Ureter (tissue), 1 donor: Measurements from ENCODE around the gene LILRB1. TPM values are rescaled to one million over a fixed set of nuclear protein-coding genes. Genes with fewer than 3 reads are reported as not detected.
"Not testable (repeated sequence)": the region's sequence is repeated elsewhere in the genome, so short reads cannot be mapped to it uniquely, and the experiment has no call there.

ENCODE experiments used
- DNase-seq: peaks from one replicate; pipeline ENCODE4 v3.0.0-alpha.2; 2020; ENCODE audit warnings: low spot score
- total RNA-seq: library from RNA; stranded (reverse); gene quantifications from one replicate; pipeline ENCODE4 v1.2.4, GENCODE V29; 2023
- donor health status: DM: yes; HTN: yes; CAD: no.

Gene LILRB1
- total RNA-seq, 1 donor from 2014 or later = 2.7 TPM

DNA sequence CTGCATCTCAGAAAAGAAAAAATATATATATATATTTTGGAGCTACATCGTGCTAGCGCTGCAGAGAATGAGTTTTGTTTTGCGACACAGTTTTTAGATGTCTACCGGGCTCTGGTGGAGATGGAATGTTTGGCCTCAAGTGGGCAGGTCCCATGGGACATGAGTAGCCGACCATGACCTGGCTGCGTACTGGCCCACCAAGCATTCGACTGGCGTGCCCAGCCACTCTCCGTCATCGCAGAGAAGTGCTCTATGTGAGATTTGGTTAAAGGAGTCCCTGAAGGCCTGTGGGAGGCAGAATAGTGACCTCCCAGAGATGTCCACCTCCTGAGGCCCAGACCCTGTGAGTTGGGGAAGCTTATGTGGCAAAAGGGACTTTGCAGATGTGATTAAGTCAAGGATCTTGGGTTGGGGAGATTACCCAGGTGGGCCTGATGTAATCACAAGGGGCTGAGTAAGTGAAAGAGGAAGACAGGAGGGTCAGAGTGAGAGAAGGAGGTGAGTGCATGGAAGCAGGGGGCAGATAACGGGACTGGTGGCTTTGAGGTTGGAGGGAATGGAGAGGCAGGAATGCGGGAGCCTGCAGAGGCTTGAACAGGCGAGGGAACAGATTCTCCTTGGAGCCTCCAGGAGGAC is 31.7 kb downstream of the LILRB1 start:
- DNase-seq = no peak

DNA sequence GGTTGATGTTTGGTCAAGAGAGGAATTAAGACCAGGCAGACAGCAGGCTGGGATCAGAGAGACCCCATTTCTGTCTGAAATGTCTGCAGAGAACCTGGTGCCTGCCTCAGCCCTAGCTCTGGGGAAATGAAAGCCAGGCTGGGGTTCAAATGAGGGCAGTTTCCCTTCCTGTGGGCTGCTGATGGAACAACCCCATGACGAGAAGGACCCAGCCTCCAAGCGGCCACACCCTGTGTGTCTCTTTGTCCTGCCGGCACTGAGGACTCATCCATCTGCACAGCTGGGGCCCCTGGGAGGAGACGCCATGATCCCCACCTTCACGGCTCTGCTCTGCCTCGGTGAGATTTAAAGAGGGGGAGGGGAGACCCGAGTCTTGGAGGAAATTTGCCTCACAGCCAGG is 32.4 kb downstream of the LILRB1 start, which contains the start of gene LILRB4:
Gene LILRB4, plus strand, starts transcription at position 256 of the 400 bp plus-strand sequence. Its CDS starts 49 bp downstream, at position 305.
- no peak for DNase-seq

DNA sequence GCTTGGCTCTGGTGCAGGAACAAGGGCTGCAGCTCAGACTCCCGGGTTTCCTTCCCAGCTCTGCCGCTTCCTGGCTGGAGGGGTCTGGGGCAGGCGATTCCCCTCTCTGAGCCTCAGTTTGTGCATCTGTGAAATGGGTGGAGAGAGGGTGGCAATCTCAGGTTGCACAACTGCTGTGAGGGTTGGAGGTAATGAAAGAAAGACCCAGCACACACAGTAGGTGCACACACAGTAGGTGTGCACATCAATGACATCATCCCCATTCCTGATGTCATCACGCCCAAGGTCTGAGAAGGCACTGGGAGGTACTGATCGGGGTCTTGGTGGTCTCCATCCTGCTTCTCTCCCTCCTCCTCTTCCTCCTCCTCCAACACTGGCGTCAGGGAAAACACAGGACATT is 35.2 kb downstream of the LILRB1 start:
- no peak for DNase-seq

DNA sequence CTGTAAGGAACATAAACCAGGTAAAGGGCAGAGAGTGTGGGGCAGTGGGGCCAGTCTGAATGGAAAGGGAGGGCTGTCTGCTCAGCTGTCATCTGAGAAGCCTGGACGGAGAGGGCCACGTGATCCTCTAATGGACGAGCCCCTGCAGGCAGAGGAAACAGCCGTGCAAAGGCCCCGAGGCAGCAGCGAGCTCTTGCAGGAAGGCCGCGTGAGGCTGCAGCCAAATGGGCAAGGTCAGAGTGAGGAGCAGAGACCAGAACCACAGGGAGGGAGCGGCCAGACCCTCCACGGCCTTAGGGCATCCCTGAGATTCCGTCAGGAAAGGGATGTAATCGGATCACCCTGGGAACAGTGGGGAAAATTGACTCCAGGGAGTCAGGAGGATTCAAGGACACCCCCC is 36.9 kb downstream of the LILRB1 start:
- no peak for DNase-seq

DNA sequence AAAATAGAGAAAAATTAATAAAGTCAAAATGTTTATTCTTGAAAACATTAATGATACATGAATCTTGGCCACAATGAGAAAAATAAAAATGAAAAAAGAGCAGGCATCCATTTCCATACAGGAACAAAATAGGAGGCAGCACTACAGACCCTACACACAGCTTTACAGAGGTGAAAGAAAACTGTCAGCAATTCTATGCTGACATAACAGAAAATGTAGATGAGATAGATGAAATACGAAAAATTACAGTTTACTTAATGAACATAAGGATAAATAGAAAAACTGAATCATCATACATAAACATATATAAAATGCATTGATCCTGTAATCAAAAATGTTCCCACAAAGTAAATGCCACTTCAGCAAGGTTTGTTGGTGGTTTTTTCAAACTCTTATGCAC is 38.1 kb downstream of the LILRB1 start:
- DNase-seq = no peak

DNA sequence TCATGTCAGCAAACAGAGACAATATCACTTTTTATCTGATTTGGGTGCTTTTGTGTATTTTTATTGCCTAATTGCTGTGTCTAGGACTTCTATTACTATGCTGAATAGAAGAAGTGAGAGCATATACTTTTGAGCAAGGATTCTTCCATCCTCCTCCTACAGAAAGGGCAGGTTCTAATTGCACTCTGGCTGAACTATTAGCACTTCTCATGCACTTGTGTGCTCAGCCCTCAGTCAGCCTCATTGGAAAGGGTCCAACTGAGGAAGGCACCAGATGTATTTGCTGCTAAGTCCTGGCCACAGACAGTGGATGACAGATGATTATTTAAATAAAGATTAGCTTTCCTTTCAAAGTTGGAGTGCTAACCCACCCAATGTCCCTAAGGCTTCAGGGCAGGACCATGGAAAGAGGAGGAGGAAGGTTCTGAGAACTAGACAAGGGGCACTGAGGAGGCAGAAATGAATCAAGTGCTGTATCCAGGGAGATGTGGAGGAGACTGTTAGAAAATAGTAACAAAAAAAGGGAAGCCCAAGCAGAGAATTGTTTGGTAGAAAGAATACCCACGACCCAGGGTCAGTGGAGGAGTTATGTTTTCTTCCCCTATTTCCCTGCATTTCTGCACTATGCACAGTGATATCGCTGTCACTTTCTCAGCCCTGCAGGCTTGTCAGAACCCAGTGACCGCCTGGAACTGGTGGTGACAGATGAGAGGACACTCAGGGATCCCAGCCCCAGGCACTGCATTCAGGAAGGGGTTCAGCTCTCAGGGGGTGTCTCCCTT is 40.5 kb downstream of the LILRB1 start:
- no peak for DNase-seq

DNA sequence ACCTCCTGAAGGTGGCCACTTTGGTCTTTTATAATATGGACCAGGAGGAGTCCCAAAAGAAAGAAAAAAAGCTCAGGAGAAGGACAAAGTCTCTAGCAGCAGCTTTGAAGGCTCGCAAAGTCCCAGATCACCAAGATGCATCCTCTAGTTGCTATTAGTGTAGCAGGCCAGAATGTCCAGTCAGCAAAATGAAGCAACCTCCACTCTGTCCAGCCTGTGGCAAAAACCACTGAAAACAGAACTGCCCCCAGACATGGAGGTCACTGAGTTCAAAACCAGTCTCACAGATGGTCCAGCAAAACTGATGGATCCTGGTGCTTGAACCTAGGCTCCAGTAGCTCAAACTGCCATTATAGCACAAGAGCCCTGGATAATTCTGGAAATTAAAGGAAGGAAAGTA is 42.9 kb downstream of the LILRB1 start:
- no peak for DNase-seq

DNA sequence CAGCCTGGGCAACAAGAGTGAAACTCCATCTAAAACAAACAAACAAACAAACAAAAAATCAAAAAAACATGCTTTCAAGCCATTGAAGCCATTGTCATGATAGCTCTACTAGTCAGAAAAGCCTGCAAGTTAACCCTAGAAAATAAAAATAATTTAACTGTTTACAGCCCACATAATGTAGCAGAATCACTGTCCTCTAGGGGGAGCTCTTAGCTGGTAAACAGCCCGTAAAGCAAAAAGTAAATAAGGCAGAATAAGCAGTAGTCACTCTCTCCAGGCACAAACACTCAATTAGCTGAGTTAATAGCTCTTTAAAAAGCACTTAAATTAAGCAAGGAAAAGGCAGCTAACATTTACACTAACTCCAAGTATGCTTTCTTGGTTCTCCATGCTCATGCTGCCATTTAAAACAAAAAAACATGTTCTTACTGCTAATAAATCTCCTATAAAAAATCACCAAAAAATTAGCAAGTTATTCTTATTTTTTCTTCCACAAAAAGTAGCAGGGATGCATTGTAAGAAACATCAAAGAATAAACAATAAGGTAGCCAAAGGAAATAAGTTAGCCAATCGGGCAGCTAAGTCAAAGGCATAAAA is 43.8 kb downstream of the LILRB1 start:
- DNase-seq = no peak

DNA sequence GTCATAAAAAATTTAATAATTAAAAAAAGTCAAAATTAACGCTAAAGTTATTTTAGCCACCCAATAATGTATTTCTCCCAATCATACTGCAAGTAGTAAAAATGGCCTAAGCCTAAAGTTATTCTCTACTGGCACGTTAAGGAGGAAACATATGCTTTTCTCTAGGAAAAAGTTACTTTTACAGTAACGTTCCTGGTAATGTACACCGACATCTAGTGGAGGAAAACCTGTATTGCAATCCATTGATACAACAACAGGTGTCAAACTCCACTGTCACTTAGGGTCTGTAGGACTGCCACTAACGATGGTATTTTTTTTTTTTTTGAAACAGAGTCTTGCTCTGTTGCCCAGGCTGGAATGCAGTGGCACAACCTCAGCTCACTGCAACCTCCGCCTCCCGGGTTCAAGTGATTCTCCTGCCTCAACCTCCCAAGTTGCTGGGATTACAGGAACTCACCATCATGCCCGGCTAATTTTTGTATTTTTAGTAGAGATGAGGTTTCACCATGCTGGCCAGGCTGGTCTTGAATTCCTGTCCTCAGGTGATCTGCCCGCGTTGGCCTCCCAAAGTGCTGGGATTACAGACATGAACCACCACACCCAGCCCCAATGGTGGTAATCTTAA is 46.0 kb downstream of the LILRB1 start:
- not testable (repeated sequence) for DNase-seq

DNA sequence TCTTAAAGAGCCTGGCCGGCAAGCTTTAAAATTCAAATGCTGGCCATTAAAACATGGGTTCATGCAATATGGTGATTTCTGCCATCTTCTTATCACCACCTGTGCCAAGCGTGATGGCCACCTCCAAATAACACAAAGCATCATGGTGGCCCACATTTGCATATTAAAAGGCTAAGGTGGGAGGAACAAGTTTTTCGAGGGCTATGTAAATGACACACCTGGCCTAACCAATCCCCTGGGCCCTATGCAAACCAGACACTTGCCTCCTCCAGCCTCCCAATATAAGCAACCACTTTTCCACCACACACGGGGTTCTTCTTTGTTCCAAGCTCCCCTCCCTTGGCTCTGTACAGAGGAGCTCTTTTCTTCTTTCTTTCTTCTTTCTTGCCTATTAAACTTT is 46.9 kb downstream of the LILRB1 start:
- no peak for DNase-seq

DNA sequence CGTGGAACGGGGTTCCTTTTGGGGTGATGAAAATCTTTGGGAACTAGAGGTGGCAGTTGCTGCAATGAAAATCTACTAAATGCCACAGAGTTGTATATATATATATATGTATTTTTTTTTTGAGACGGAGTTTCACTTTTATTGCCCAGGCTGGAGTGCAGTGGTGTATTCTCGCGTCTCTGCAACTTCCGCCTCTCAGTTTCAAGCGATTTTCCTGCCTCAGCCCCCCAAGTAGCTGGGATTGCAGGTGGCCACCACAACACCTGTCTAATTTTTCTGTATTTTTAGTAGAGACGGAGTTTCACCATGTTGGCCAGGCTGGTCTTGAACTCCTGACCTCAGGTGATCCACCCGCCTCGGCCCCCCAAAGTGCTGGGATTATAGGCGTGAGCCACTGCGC is 51.3 kb downstream of the LILRB1 start:
- DNase-seq = not testable (repeated sequence)

DNA sequence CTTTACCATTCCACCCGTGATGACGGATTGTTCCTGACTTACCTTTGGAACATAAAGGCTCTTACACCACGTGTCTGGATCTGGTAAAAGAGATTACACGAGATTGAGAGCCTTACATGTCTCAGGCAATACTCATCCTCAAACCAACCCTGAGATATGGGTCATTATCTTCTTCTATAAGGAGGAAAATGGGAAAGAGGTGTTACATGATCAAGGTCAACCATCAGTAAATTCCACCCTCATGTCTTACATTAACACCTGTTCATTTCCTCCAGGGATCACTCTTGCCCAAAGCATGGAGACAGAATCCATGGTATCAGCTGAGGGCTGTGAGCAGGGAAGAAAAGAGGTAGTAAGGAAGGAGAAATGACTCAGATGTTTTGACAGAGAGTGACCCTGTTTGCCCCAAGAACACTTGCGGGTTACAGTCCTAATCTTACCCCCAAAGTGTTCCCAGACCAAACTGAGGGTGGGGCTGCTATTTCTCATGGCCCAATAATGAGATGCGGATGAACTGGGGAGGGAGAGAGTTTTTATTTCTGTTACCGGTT is 52.1 kb downstream of the LILRB1 start:
- DNase-seq = no peak

DNA sequence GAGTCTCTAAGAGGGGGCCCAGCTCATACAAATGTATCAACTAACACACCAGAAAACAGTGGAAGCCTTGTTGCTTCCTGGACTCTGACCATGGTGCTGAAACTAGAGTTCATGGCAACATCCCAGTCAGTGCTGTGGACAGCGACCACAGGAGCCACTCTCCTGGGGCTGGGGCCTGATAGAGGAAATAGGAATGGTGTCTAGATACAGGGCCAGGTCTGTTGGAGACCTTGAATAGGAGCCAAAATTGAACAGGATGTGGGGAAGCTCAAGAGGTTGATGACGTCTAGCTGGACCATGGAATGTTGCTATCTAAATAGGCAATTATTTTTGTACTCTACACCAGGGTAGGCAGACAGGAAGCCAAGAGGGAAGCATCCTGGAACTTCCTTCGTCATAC is 54.2 kb downstream of the LILRB1 start:
- DNase-seq = no peak

Other genes starting within 250 kb of the LILRB1 start
- 2.7 TPM for gene TTYH1, start 215.0 kb upstream of the LILRB1 start, total RNA-seq
- gene LENG8, start 181.3 kb upstream of the LILRB1 start, total RNA-seq = 269 TPM
- gene LENG9, start 166.7 kb upstream of the LILRB1 start, total RNA-seq = 10.2 TPM
- gene CDC42EP5, start 157.2 kb upstream of the LILRB1 start, total RNA-seq = 77.0 TPM
- not detected for gene LAIR2, start 127.7 kb upstream of the LILRB1 start, total RNA-seq
- gene LILRA2, start 56.7 kb upstream of the LILRB1 start, total RNA-seq = 2.2 TPM
- 0.34 TPM for gene LILRA1, start 36.9 kb upstream of the LILRB1 start, total RNA-seq
- gene LILRB4, start 32.5 kb downstream of the LILRB1 start, total RNA-seq = 3.1 TPM
- gene KIR3DL3, start 94.0 kb downstream of the LILRB1 start, total RNA-seq = not detected
- gene KIR2DL3, start 108.0 kb downstream of the LILRB1 start, total RNA-seq = not detected
- not detected for gene KIR2DL1, start 139.3 kb downstream of the LILRB1 start, total RNA-seq
- 0.39 TPM for gene KIR2DL4, start 173.1 kb downstream of the LILRB1 start, total RNA-seq
- gene KIR3DL1, start 186.0 kb downstream of the LILRB1 start, total RNA-seq = not detected
- not detected for gene KIR2DS4, start 202.2 kb downstream of the LILRB1 start, total RNA-seq
- not detected for gene KIR3DL2, start 220.0 kb downstream of the LILRB1 start, total RNA-seq
- 0.39 TPM for gene FCAR, start 243.8 kb downstream of the LILRB1 start, total RNA-seq